Effector CD8-positive, alpha-beta T cell (primary cell): ENCODE data around the gene PACSIN2.
"Not testable (repeated sequence)": the region's sequence is repeated elsewhere in the genome, so short reads cannot be mapped to it uniquely, and the experiment has no call there.

Experiments
- DNase-seq: peaks from one replicate; lab custom pipeline; 2025; lab: John Stamatoyannopoulos, UW
- total RNA-seq, 4 experiments: gene quantifications; one replicate each; lab custom pipeline; 2026; lab: John Stamatoyannopoulos, UW

Gene PACSIN2, protein sequence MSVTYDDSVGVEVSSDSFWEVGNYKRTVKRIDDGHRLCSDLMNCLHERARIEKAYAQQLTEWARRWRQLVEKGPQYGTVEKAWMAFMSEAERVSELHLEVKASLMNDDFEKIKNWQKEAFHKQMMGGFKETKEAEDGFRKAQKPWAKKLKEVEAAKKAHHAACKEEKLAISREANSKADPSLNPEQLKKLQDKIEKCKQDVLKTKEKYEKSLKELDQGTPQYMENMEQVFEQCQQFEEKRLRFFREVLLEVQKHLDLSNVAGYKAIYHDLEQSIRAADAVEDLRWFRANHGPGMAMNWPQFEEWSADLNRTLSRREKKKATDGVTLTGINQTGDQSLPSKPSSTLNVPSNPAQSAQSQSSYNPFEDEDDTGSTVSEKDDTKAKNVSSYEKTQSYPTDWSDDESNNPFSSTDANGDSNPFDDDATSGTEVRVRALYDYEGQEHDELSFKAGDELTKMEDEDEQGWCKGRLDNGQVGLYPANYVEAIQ
- total RNA-seq = 58.6 to 109 (median 93.5) reads per million in 4 experiments

DNA sequence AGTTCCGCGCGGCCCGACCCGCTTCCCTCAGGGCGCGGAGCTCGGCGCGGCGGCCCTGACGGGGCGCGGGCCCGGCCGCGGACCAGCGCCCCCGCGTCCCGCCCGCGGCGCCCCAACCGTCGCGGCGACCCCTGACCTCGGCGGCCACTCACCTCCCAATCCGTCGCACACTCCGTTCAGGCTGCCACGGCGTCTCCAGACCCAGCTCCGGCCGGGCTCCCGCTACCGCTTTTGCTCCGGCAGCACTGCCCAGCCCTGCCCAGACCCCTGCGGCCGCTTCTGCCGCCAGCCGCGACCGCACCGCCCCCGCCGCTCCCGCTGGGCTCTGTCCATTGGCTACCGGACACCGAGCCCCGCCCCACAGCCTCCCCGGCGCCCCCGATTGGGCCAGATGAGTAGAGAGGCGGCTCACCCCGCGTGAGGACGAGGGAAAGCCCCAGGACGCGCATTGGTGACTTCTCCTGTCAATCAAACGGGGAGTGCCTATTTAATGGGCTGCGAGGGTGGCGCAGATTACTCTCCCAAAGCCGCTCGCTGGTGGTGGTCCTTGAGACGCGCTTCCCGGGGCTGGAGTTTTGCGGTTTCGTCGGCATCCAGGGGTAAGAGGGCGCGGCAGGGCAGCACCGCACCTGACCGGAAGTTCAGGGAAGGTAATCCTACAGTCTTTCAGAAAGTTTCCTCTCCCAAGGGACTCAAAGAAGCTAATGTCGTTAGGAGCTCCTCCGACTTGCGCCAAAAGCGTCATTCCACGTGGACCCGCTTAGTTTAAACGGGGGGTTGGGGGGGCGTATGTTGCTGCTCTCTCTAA, at the start of gene PACSIN2:
TSS of gene PACSIN2 (minus strand) at position 281 of the 808 bp plus-strand sequence. CDS start 103,069 bp downstream, outside the sequence.
- DNase-seq = peak; percentile 98

DNA sequence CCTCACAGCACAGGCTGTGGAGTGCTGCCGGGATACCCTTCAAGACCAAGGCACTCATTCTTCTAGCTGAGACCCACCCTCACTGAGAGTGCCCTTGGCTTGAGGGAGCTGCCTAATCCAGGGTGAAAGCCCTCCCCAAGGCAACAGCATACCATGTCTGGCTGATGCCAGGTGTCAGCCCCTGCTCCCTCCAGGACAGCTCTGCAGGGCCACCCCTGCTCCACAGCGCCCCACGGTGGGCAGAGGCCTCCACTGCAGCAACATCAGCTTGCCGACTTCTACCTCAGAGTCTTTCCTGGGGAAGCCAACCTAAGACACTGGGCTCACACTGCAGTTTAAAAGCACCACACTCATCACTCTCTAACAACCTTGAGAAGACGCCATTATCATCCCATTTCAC, 45.2 kb upstream of the PACSIN2 start:
- no peak for DNase-seq

DNA sequence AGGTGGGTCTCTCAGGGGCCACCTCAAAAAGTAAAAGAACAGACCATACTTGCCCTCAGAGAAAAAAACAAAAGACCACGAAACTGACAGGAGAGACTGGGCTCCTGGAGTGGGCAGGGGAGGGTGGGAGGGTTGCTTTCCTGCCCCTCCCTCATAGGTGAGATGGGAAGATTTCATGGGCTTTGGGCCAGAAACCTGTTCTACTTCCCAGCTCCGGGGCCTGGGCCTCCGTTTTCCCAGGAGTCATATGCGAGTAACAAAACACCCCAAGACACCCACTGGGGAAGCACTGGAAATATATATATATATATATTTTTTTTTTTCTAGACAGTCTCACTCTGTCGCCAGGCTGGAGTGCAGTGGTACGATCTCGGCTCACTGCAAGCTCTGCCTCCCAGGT, 42.7 kb upstream of the PACSIN2 start:
- DNase-seq = no peak

DNA sequence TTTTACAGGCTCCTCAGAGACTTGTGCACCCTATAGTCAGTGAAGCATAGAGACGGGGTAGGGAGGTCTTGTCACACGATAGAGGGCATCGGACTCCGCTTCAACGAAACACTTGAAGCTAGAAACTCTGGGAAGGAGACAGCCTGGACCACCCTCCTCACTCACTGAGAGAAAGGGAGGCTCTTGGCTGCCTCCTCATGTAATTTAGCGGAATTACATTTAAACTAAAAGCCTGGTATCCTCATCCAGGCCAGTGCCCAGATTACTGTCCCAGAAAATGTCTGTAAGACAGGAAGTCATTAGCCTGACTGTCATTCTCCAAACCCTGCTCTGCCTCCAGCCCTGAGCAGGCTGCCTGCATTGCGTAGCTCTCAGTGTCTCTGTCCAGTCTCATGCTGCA, 38.2 kb upstream of the PACSIN2 start:
- DNase-seq = no peak

DNA sequence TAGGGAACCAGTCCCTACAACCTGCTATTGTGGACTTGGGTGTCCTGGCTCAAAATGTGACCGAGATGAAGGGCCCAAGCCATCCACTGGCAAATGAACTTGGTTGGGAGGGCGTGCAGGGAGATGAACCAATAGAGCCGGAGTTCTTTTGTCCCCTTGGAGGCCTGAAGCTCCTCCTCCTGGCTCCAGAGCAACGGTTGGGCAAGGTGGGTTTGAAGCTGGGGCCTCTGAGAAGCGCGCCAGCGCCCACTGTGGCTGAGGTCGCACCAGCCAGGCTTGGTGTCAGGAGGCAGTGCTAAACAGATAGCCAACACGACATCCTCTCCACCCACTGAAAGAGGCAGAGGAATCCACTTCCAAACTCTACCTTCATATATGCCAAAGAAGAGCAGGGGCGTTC, 36.0 kb upstream of the PACSIN2 start:
- no peak for DNase-seq

DNA sequence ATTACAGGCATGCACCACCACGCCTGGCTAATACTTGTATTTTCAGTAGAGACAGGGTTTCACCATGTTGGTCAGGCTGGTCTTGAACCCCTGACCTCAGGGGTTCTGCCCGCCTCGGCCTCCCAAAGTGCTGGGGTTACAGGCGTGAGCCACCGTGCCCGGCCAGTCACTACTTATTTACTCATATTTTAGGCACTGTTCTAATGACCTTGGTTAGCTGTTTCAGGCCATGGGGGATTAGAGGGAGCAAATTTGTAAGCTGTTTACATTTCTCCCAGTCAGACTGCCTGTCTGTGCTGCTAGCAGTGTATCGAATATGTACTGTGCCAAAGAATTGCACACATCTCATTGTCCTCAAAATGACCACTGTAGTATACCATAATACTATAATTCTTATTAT, 32.7 kb upstream of the PACSIN2 start:
- DNase-seq = no peak

DNA sequence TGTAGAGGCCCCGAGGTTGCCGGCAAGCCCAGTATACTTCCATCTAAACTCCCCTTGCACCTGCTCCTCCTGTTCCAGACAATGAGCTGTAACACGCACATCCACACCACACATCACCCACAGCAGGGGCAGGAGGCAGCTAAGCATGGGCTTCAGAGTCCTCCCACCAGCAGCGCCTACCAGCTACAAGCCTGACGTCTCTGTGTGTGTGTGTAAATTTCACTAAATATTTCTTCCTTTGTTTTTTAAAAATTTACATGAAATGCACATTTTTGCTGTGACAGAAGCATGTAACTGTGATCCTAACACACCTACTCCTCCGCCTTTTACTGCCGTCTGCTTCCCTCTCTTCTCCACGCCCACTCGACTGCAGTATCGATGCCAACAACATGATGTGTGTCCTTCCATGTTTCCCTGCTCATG, 29.4 kb upstream of the PACSIN2 start:
- no peak for DNase-seq

DNA sequence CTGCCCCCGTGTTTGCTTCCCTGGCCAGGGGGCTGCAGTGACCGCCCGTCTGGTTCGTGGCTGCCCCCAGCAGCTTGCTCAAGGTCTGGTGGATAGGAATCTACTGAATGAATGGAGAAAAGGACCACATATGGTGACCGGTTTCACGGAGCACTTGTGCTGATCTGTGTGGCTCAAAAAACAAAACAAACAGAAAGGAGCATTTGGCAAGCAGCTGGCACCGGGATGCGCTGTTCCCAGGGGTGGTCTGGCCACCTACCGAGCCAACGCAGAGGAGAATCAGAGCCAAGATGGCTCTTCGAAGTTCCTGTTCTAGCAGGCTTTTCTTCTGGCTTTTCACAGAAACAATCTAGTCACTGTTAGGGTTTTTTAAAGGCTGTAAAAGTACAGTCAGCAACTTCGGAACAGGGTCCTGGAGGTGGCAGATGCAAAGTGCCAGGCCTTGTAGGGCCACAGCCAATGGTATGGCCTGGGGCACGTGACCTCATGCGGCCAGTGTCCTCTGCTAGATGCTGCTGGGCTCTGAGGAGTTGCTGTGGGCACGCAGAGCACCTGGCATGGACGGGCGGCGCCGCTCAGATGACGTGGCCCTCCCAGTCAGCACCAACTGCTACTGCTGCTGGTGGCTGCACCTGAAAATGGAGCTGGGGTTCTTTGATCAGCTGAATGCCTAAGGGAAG, 27.3 kb upstream of the PACSIN2 start:
- no peak for DNase-seq

DNA sequence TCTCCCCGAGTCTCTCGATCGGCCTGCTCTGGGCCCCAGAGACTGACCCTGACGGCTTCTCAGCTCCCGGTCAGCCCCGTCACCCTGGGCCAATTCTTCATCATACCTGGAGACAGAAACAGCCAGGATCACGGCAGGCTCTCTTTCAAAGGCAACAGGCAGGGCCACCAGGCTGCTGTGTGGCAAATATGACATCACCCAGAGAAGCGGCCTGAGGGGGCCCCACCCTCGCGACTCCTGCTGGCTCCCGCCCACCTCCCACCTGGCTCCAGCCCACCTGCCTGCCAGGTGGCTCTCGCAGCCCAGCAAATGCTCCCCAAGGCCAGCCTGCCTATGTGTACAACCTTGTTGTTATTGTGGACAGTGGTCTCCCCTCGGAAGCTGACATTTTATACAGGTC, 24.9 kb upstream of the PACSIN2 start:
- DNase-seq = no peak

DNA sequence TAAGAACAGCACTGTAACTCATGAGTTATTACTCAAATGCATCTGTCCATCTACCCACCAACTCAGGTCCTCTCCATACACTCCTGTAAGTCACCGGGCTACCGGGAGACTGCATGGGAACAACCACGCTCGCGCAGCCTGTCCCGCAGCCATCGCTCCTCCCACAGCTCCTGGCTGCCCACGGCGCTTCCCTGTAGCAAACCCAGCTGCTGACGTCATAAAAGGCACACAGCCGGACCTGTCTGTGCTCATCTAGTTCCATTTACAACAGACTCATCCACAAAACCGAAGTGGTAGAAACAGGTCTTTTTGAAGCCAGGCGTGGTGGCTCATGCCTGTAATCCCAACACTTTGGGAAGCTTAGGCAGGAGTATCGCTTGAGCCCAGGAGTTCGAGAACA, 23.4 kb upstream of the PACSIN2 start:
- DNase-seq = no peak

DNA sequence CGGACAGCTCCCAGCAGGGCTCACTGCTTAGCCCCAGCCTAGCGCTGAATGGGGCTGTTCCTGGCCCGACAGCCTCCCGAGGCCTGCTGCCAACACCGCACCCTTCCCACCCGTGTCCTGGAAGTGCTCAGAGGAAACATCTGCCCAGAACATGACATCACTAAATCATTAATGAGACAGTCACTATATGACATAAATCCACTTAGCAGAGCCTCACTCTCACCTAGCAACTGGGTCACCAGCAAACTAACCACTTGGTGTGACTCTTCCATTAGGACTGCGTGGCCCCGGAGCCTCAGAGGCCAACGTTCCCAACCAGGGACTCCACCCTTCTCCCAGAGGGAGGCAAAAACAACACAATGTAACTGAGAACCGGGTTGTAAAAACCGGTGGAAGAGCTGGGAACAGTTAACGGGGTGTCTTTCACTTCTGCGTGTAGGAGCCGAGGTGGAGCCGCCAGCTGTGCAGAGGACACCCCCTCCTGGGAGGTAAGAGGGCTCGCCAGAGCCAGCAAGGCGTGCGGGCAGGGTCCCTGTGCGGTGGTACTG, 21.4 kb upstream of the PACSIN2 start:
- DNase-seq = no peak

DNA sequence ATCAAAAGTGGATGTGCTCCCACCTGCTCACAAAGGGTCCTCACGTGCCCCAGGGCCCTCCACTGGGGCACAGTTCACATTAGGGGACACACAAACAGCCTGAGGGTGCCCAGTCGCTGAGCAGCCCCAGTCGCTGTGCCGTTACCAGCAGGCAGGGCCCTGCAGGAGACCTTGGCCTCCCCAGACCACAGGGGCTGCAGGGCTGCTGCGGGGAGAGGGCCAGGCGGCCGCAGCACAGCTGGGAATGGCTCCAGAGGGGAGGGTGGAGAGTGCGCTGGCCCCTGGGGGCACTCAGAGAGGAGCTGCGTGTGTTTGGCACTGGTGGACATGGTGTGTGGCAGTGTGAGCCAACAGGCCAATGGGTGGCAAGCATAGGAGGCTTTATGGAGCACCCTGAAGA, 20.3 kb upstream of the PACSIN2 start:
- DNase-seq = no peak

DNA sequence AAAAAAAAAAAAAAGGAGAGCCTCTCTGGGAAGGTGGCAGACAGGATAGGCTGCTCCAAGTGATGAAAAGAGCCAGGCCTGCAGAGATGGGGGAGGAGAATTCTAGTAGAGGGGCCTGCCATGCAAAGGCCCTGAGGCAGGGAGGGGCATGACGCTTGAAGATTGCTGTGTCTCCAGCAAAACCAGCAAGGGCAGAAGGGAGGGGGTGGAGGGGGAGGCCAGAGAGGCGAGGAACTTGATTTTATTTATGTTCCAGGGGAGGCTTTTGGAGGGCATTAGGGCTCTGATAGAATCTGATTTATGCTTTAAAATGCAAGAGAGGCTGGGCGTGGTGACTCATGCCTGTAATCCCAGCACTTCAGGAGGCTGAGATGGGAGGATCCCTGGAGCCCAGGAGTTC, 16.7 kb upstream of the PACSIN2 start:
- DNase-seq = no peak

DNA sequence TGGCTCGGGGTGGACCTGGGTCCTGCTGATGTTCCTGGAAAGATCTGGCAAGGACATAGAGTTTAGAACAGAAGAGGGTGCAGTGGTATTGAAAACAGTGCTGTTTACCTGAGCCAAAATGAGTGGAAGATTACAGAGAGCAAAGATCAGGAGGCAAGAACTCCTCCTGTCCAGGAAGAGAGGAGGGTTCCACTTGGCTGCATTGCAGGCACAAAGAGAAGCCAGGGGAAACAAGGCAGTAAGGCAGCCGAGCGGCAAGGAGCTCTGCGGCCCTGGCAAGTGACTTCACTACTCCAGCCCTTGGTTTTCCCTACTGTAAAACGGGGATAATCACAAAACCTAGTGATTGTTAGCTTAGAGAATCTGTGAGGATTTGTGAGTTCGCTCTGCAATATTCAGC, 3.7 kb upstream of the PACSIN2 start:
- DNase-seq = no peak

DNA sequence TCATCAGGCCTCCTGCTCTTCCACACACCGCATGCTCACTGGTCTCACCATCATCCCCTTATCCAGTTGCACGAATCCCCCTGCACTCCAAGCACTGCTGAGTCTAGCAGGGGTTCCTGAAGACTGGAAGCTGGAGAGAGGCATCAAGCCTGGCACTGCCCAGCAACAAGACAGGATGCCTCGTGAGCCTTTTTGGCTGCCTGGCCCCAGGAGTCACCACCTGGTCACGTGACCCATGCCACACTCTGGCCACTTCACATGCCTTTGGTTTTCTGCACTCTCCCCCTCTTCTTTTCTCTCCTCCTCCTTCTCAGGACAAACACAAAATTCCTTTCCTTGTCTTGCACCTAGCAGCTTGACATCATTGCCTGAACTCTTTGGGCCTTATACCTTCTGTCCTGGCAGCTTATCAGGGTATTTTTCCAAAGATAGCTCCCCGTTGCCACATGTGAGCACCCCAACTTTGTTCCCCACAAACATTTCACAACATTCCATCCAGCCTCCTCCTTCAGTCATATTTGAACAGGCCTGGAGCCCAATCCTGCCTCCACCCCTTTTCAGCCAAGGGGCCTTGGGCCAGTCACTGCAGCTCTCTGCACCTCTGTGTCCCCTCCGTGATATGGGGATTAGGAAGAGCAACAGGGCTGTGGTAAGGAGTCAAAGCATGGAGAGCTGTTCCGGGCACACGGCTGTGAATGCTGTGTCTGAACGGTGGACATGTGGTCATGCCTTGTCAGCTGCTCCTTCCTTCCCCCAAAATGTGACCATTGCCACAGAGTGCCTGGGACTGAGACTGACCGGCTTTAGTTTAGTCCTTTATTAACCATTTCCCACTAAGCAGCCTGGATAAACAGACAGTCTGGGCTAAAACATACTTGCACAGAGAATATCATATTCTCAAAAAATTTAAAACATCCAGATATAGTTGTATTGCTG, 2.8 kb upstream of the PACSIN2 start:
- no peak for DNase-seq

DNA sequence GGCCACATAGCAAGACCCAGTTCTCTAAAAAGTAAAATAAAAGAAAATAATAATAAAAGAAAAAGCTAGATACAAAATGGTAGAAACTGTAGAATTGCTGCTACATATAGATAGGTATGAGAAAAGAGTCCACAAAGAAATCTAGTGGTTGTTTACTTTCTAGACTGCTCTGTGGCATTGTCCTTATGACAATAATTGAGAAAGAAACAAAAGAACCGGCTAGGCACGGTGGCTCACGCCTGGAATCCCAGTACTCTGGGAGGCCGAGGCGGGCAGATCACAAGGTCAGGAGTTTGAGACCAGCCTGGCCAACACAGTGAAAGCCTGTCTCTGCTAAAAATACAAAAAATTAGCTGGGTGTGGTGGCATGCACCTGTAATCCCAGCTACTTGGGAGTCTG, 1.2 kb upstream of the PACSIN2 start:
- not testable (repeated sequence) for DNase-seq

DNA sequence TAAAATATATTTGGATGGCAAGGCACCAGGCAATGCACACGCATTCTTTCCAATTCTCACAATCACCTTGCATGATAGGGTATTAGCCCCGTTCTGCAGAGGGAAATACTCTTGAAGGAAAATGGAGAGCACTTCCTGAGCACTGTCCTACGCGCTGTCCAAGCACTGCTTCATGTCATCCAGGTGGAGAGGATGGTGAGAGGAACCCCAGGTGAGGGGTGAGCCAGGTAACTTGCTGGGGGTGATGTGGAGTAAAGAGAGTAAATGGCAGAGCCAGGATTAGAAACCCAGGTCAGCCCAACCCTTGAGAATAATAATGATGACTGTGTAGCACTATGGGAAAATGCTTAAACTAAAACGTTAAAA, 711 bp upstream of the PACSIN2 start:
- DNase-seq = no peak

DNA sequence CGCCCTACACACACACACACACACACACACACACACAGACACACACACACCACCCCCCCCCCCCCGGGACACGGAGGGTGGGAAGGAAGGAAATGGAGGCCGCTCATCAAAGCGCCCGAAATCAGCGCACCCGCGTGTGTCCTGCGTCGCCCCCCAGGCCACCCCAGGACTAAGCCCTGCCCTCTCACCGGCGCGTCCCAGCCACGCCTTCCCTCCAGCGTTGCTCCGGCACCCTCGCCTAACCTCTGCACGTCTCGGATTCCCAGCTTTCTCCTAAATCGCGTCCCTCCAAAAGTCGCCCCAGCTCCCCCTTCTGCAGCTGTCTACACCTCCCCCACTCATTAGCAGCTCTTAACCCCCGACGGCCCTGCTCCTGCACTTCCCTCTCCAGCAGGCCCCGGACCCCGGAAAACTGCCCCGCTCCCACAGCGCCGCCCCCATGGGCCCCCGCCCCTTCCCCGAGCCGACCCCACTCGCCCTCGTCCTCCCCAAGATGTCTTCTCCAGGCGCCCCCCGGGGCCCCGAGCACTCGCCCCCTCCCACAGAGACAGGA, 557 bp downstream of the PACSIN2 start:
- DNase-seq = peak; percentile 34

DNA sequence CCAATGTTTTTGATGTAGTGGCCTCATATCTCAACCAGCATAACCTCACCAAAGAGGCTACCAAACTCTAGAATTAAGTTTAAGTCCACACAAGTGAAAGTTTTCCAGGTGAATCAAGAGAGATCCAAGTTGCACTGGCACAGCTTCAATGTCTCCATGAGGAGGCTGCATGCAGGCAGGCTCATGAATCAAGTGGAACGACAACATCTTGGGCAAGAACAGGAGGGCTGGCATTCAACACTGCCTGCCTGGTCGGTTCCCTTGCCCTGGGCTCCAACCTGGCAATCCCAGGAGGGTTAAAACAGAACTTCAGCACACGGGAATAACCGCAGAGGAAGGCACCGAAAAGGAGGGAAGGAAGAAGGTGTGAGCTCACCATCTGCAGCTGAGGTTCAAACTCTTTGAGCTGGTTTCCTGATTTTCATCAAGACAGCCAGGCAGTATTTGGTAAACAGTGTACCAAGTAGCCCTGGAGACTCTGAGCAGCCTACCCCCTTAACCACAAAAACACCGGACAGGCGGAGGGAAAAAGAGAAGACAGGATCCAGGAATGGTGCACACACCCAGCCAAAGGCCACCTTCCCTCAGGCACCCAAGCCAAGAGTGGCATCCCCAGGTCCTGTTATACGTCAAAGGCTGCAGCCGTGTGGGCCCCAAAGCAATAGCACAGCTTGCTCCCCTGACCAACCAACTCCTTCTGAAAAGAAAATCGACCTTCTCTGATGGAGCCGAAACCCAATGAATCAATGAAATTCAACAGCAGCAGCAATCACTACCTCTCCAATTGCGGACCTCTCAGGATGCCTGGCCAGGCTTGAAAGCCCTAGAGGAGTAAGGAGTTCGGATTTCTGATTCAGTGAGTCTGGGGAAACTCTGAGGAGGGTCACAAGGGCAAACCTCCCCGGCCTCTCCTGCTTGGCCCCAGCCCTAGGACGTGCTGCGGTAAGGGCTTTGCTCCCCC, 1.3 kb downstream of the PACSIN2 start:
- DNase-seq = no peak
